ENCODE results near the gene SET.

DNA sequence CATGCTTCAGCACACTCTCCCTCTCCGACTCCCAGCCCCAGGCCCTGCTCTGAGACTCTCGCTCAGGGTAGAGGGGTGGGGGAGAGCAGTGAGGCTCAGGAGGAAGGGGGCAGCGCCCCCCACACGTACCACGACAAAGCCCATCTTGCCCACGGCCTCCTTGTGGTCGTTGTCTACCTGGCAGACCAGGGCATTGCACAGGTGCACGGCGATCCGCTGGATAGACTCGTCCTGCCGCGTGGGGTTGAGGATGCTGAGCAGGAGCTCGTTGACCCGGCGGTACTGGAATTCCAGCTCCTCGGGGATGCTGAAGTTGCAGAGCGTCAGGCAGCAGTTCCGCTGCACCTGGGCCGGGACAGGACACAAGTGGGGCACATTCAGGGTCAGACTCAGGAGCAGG lies 53.4 kb downstream of the SET start:
- TF ChIP-seq, protein P1, sequence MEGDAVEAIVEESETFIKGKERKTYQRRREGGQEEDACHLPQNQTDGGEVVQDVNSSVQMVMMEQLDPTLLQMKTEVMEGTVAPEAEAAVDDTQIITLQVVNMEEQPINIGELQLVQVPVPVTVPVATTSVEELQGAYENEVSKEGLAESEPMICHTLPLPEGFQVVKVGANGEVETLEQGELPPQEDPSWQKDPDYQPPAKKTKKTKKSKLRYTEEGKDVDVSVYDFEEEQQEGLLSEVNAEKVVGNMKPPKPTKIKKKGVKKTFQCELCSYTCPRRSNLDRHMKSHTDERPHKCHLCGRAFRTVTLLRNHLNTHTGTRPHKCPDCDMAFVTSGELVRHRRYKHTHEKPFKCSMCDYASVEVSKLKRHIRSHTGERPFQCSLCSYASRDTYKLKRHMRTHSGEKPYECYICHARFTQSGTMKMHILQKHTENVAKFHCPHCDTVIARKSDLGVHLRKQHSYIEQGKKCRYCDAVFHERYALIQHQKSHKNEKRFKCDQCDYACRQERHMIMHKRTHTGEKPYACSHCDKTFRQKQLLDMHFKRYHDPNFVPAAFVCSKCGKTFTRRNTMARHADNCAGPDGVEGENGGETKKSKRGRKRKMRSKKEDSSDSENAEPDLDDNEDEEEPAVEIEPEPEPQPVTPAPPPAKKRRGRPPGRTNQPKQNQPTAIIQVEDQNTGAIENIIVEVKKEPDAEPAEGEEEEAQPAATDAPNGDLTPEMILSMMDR (IDR thresholded peaks at IDR 0.05; ENCODE audit: insufficient read depth, low read length): no peak
- TF ChIP-seq, protein P2, sequence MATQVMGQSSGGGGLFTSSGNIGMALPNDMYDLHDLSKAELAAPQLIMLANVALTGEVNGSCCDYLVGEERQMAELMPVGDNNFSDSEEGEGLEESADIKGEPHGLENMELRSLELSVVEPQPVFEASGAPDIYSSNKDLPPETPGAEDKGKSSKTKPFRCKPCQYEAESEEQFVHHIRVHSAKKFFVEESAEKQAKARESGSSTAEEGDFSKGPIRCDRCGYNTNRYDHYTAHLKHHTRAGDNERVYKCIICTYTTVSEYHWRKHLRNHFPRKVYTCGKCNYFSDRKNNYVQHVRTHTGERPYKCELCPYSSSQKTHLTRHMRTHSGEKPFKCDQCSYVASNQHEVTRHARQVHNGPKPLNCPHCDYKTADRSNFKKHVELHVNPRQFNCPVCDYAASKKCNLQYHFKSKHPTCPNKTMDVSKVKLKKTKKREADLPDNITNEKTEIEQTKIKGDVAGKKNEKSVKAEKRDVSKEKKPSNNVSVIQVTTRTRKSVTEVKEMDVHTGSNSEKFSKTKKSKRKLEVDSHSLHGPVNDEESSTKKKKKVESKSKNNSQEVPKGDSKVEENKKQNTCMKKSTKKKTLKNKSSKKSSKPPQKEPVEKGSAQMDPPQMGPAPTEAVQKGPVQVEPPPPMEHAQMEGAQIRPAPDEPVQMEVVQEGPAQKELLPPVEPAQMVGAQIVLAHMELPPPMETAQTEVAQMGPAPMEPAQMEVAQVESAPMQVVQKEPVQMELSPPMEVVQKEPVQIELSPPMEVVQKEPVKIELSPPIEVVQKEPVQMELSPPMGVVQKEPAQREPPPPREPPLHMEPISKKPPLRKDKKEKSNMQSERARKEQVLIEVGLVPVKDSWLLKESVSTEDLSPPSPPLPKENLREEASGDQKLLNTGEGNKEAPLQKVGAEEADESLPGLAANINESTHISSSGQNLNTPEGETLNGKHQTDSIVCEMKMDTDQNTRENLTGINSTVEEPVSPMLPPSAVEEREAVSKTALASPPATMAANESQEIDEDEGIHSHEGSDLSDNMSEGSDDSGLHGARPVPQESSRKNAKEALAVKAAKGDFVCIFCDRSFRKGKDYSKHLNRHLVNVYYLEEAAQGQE (IDR thresholded peaks at IDR 0.05; ENCODE audit: insufficient replicate concordance, low read depth): no peak
- no peak for TF ChIP-seq POLR2AphosphoS5 (IDR thresholded peaks at IDR 0.05; ENCODE audit: low read depth)
- TF ChIP-seq GABPA (IDR thresholded peaks at IDR 0.05; ENCODE audit: low read depth): no peak
- TF ChIP-seq SPI1 (IDR thresholded peaks at IDR 0.05; ENCODE audit: borderline replicate concordance, low read depth): no peak

All from HL-60 (cell line).